Measurements from ENCODE around the gene SLC25A43. TPM values are rescaled to one million over a fixed set of nuclear protein-coding genes. Genes with fewer than 3 reads are reported as not detected.

SLC25A43 gene
- total RNA-seq, 4 donors from 2014 or later: 23.1 to 31.1 (median 27.6) TPM

DNA sequence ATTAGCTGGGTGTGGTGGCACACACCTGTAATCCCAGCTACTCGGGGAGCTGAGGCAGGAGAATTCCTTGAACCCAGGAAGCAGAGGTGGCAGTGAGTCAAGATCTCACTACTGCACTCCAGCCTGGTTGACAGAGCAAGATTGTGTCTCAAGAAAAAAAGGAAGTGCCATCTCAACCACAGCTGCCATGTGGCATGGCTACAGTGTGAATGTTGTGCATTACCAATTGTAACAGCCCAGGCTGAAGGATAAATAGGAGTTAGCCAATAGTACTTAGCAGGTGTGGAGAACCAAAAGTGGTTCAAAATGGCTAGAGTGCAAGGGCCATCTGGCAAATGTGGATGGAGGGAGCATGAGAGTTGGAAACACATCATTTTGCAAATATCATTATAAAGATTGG, 98.0 kb downstream of the SLC25A43 start:
- H3K9me3 ChIP-seq: no peaks in the 10 kb centered on the region
- peaks cover 0 to 6% (median 0%) of the 10 kb centered on the region in 4 donors for H3K4me1 ChIP-seq
- no peaks in the 10 kb centered on the region for H3K27me3 ChIP-seq
- TF ChIP-seq POLR2A (IDR thresholded peaks at IDR 0.05): no peak
- TF ChIP-seq, protein P1, sequence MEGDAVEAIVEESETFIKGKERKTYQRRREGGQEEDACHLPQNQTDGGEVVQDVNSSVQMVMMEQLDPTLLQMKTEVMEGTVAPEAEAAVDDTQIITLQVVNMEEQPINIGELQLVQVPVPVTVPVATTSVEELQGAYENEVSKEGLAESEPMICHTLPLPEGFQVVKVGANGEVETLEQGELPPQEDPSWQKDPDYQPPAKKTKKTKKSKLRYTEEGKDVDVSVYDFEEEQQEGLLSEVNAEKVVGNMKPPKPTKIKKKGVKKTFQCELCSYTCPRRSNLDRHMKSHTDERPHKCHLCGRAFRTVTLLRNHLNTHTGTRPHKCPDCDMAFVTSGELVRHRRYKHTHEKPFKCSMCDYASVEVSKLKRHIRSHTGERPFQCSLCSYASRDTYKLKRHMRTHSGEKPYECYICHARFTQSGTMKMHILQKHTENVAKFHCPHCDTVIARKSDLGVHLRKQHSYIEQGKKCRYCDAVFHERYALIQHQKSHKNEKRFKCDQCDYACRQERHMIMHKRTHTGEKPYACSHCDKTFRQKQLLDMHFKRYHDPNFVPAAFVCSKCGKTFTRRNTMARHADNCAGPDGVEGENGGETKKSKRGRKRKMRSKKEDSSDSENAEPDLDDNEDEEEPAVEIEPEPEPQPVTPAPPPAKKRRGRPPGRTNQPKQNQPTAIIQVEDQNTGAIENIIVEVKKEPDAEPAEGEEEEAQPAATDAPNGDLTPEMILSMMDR (IDR thresholded peaks at IDR 0.05): no peak
- no peak overlapping the region for H3K4me3 ChIP-seq
- no peak for DNase-seq
- H3K27ac ChIP-seq: peak overlapping the region in 3 of 4 donors; percentile 40 to 76 (median 74)
- no peaks in the 10 kb centered on the region for H3K36me3 ChIP-seq

GRCh38 chrX:119500061-119500800, 101.1 kb downstream of the SLC25A43 start:
- Histone ChIP-seq H3K27ac (peak overlapping the region in 3 of 4 donors; percentile 59 to 94 (median 90)), H3K4me3 (no peak overlapping the region), H3K27me3 (no peaks in the 10 kb centered on the region), H3K9me3 (no peaks in the 10 kb centered on the region), H3K4me1 (peaks cover 0 to 6% (median 0%) of the 10 kb centered on the region in 4 donors), H3K36me3 (no peaks in the 10 kb centered on the region)
- TF ChIP-seq POLR2A (IDR thresholded peaks at IDR 0.05): no peak
- no peak for DNase-seq

GRCh38 chrX:119501511-119502148, 102.5 kb downstream of the SLC25A43 start:
- Histone ChIP-seq H3K4me1 (no peaks in the 10 kb centered on the region), H3K9me3 (no peaks in the 10 kb centered on the region), H3K4me3 (no peak overlapping the region), H3K27me3 (no peaks in the 10 kb centered on the region), H3K27ac (peak overlapping the region in 3 of 4 donors; percentile 59 to 94 (median 90)), H3K36me3 (no peaks in the 10 kb centered on the region)
- DNase-seq: no peak
- no peak for TF ChIP-seq POLR2A (IDR thresholded peaks at IDR 0.05)
- TF ChIP-seq, protein P1 (IDR thresholded peaks at IDR 0.05): no peak

DNA sequence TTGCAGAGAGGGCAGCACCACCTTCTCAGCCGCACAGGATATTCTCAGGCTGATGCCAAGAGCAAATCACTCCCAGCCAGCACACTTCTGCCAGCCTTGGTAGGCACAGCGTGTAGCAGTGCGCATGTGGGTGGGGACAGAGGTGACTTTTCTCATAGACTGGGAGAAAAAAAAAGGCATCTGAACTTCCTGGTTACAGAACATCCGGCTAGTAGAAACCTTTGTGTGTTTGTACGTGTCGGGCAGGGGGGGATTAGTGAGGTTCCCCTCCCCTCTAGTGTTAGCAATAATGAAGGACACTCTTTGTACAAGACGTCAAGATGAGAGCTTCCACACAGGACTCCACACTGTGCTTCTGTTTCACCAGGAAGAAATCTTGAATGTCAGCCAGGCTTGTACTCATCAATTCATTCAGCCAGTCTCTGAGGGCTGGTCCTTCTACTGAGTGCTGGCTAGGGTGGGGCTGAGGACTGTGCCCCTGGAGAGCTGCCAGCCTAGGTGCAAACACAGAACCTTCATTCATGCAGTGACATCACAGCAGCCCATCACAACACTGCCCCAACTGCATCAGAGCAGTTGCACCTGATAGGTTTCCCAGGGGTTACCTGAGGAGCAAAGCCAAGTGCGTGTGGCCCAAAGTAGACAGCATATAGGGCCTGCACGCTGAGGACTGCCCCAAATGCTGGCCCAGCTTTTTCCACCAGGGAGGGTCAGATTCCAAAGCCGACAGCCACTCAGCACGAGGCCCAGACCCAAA, 103.8 kb downstream of the SLC25A43 start:
- H3K27ac ChIP-seq: peak overlapping the region in 3 of 4 donors; percentile 60 to 94 (median 90)
- no peaks in the 10 kb centered on the region for H3K4me1 ChIP-seq
- TF ChIP-seq, protein P1 (IDR thresholded peaks at IDR 0.05): peak in 2 of 6 experiments; percentile 9 to 32
- TF ChIP-seq POLR2A (IDR thresholded peaks at IDR 0.05): peak; percentile 48 to 52
- peak in 2 of 3 donors; percentile 82 to 87 for DNase-seq
- H3K4me3 ChIP-seq: no peak overlapping the region
- H3K36me3 ChIP-seq: no peaks in the 10 kb centered on the region
- H3K9me3 ChIP-seq: no peaks in the 10 kb centered on the region
- no peaks in the 10 kb centered on the region for H3K27me3 ChIP-seq

GRCh38 chrX:119503484-119503861, 104.3 kb downstream of the SLC25A43 start:
- H3K27ac ChIP-seq: peak overlapping the region in 3 of 4 donors; percentile 60 to 94 (median 90)
- TF ChIP-seq POLR2A (IDR thresholded peaks at IDR 0.05): no peak
- TF ChIP-seq, protein P1 (IDR thresholded peaks at IDR 0.05): no peak
- H3K36me3 ChIP-seq: no peaks in the 10 kb centered on the region
- H3K4me1 ChIP-seq: no peaks in the 10 kb centered on the region
- no peak overlapping the region for H3K4me3 ChIP-seq
- DNase-seq: peak in 2 of 3 donors; percentile 55 to 57
- H3K9me3 ChIP-seq: no peaks in the 10 kb centered on the region
- no peaks in the 10 kb centered on the region for H3K27me3 ChIP-seq

Small RNAs within 50 kb of the gene (small RNA-seq; reads per million reads assigned to genes)
- gene RNU1-67P (0 to 0.06 reads per million in 2 donors), gene RNY3P16 (0 reads per million in 2 donors)

Other genes with a start within 250 kb of the SLC25A43 start
- 100 to 1,000 TPM in 3 of 4 donors, 10 to 100 TPM in 1; 47.9 to 242 (median 118) TPM for gene PGRMC1, start 163.1 kb upstream of the SLC25A43 start, total RNA-seq
- gene SLC25A5, start 69.1 kb downstream of the SLC25A43 start, total RNA-seq: 1,000 to 10,000 TPM in 1 of 4 donors, 100 to 1,000 TPM in 3; 366 to 1,287 (median 800) TPM
- gene STEEP1, start 166.1 kb downstream of the SLC25A43 start, total RNA-seq: 10 to 100 TPM; 15.4 to 25.7 (median 20.8) TPM
- 10 to 100 TPM; 33.8 to 49.0 (median 35.7) TPM for gene UBE2A, start 175.2 kb downstream of the SLC25A43 start, total RNA-seq
- 1 to 10 TPM; 4.0 to 9.9 (median 6.2) TPM for gene NKRF, start 207.1 kb downstream of the SLC25A43 start, total RNA-seq